ENCODE data around the gene KLRC4.

GRCh38 chr12:10448236-10448635 lies 38.7 kb upstream of the KLRC4 start:
- no peak for TF ChIP-seq CTCF (IDR thresholded peaks at IDR 0.05; ENCODE audit: low read length)
- TF ChIP-seq EZH2 (IDR thresholded peaks at IDR 0.05; ENCODE audit: borderline replicate concordance, low read length), result no peak

All from OCI-LY1 (cell line).